ENCODE data around the gene ALOX15. TPM values are rescaled to one million over a fixed set of nuclear protein-coding genes. Genes with fewer than 3 reads are reported as not detected.
A peak's percentile ranks its signal among the peaks of the same experiment; 100 is the strongest.

Gene ALOX15
- total and polyA plus RNA-seq, 9 of the 15 experiments (the other 6 are each of a cell fraction or from before 2014, with no cell fraction given): not detected

- no peak for DNase-seq (ENCODE audit: extremely low read depth in 1 of 4, low spot score in 3 of 4)
- Histone ChIP-seq H3K9ac (ENCODE audit: insufficient read depth in 1 of 2, low read depth in 2 of 2, low read length in 2 of 2) (peak overlapping the region in 1 of 2 experiments; percentile 58; a peak in 2 of 4 replicates), H3K9me1 (ENCODE audit: control insufficient read depth, insufficient read depth, low read length) (no peaks in the 10 kb centered on the region), H3K4me1 (replicated peaks in 1 of 2; ENCODE audit: control insufficient read depth in 2 of 2, insufficient read depth in 2 of 2, low read length in 2 of 2) (peaks cover 7 to 17% of the 10 kb centered on the region in 2 experiments; a peak in 3 of 5 replicates), H3K9me3 (replicated peaks; ENCODE audit: control insufficient read depth, insufficient read depth, low read depth, low read length) (no peaks in the 10 kb centered on the region), H3K36me3 (ENCODE audit: control insufficient read depth, insufficient read depth, low read length) (no peaks in the 10 kb centered on the region), H4K20me1 (replicated peaks; ENCODE audit: control insufficient read depth, insufficient read depth, low read length) (no peaks in the 10 kb centered on the region), H3K27ac (ENCODE audit: extremely low read depth, low read depth, low read length) (no peak overlapping the region), H2AFZ (ENCODE audit: low read depth, low read length) (no peak overlapping the region), H3K4me3 (no peak overlapping the region), H3K27me3 (ENCODE audit: control insufficient read depth in 2 of 2, insufficient read depth in 2 of 2, low read length in 2 of 2) (no peaks in the 10 kb centered on the region), H3K79me2 (ENCODE audit: control insufficient read depth, insufficient read depth, low read length) (no peaks in the 10 kb centered on the region), H3K4me2 (ENCODE audit: insufficient read depth, low read length) (no peak overlapping the region)
- ChIA-PET POLR2A (interaction anchor here (0.7 to 1.4 kb wide), 3 partner anchors 9 to 89 kb away, joined by 3 read pairs; partner anchors contain the start of gene PELP1), CTCF (ENCODE audit: low intra/inter-chr PET ratio) (no interaction called here)
- in situ Hi-C loops (cut with MboI): no loop called here
- FAIRE-seq: no peak
- WGBS (ENCODE audit: insufficient coverage, low coverage, missing lambda C conversion rate): 54% methylated on average over 8 of the region's 9 CpGs
- TF ChIP-seq ZKSCAN8 (CRISPR knock-in tag; IDR thresholded peaks at IDR 0.05): no peak
- TF ChIP-seq C11orf30 (IDR thresholded peaks at IDR 0.05; ENCODE audit: low read depth): no peak
- BruUV-seq (replicated peaks): no TSS peak
- intact Hi-C loops (cut with micrococcal nuclease): no loop called here
- ATAC-seq: no peak
These were observed 23.5 kb upstream of the ALOX15 start for GRCh38 chr17:4665027-4665426.

- peaks cover 11 to 17% of the 10 kb centered on the region in 2 experiments; a peak in 3 of 5 replicates for H3K4me1 ChIP-seq (replicated peaks in 1 of 2; ENCODE audit: control insufficient read depth in 2 of 2, insufficient read depth in 2 of 2, low read length in 2 of 2)
- no peak overlapping the region for H3K9ac ChIP-seq (ENCODE audit: insufficient read depth in 1 of 2, low read depth in 2 of 2, low read length in 2 of 2)
- H3K27me3 ChIP-seq (ENCODE audit: control insufficient read depth in 2 of 2, insufficient read depth in 2 of 2, low read length in 2 of 2): no peaks in the 10 kb centered on the region
- H3K27ac ChIP-seq (ENCODE audit: extremely low read depth, low read depth, low read length): no peak overlapping the region
- TF ChIP-seq CHD4 (IDR thresholded peaks at IDR 0.05; ENCODE audit: insufficient read depth, insufficient replicate concordance, low read depth, low read length, poor library complexity, severe bottlenecking) (no peak), ZNF764 (CRISPR knock-in tag; IDR thresholded peaks at IDR 0.05; ENCODE audit: low read depth) (no peak), PRDM10 (IDR thresholded peaks at IDR 0.05; ENCODE audit: partially characterized antibody) (peak; percentile 21)
- POLR2A ChIA-PET: interaction anchor here (0.7 to 1.4 kb wide), 3 partner anchors 10 to 88 kb away, joined by 3 read pairs; partner anchors contain the start of gene PELP1
- no peak overlapping the region for H2AFZ ChIP-seq (ENCODE audit: low read depth, low read length)
- in situ Hi-C loops (cut with MboI): no loop called here
- H3K4me2 ChIP-seq (ENCODE audit: insufficient read depth, low read length): no peak overlapping the region
- no peak for ATAC-seq
- WGBS (ENCODE audit: insufficient coverage, low coverage, missing lambda C conversion rate): 47% methylated on average over 6 of the region's 9 CpGs
- H3K79me2 ChIP-seq (ENCODE audit: control insufficient read depth, insufficient read depth, low read length): no peaks in the 10 kb centered on the region
- H3K36me3 ChIP-seq (ENCODE audit: control insufficient read depth, insufficient read depth, low read length): no peaks in the 10 kb centered on the region
- H4K20me1 ChIP-seq (replicated peaks; ENCODE audit: control insufficient read depth, insufficient read depth, low read length): no peaks in the 10 kb centered on the region
- intact Hi-C loops (cut with micrococcal nuclease): no loop called here
- BruUV-seq (replicated peaks): no TSS peak
- no peak for DNase-seq (ENCODE audit: extremely low read depth in 1 of 4, low spot score in 3 of 4)
- H3K9me1 ChIP-seq (ENCODE audit: control insufficient read depth, insufficient read depth, low read length): no peaks in the 10 kb centered on the region
- H3K4me3 ChIP-seq: no peak overlapping the region
- CTCF ChIA-PET (ENCODE audit: low intra/inter-chr PET ratio): no interaction called here
- no peak for FAIRE-seq
- no peaks in the 10 kb centered on the region for H3K9me3 ChIP-seq (replicated peaks; ENCODE audit: control insufficient read depth, insufficient read depth, low read depth, low read length)
These were observed 22.8 kb upstream of the ALOX15 start for GRCh38 chr17:4664230-4664629.

Data from K562 (cell line).